ENCODE data around the gene MUC6. TPM values are rescaled to one million over a fixed set of nuclear protein-coding genes. Genes with fewer than 3 reads are reported as not detected.

The MUC6 gene
- total and polyA plus RNA-seq, 10 of the 15 experiments (the other 5 are each of a cell fraction or from before 2014, with no cell fraction given) = 0.03 TPM; not detected in 8

- in situ Hi-C loops (cut with MboI) (no loop called here), intact Hi-C loops (cut with micrococcal nuclease; ENCODE audit: unreplicated experiment) (no loop called here)
- DNase-seq (ENCODE audit: low read depth, low spot score) (no peak), FAIRE-seq (no peak), ATAC-seq (no peak)
- Histone ChIP-seq H3K4me3 (no peak overlapping the region), H3K79me2 (ENCODE audit: control insufficient read depth, insufficient read depth, low read length) (no peaks in the 10 kb centered on the region), H3K4me2 (ENCODE audit: control insufficient read depth, insufficient read depth) (no peak overlapping the region), H3K36me3 (ENCODE audit: control insufficient read depth in 2 of 2, insufficient read depth in 2 of 2, low read length in 1 of 2) (no peaks in the 10 kb centered on the region), H3K27me3 (replicated peaks in 1 of 2; ENCODE audit: control insufficient read depth in 2 of 2, insufficient read depth in 2 of 2, low read length in 1 of 2) (no peaks in the 10 kb centered on the region), H3K27ac (ENCODE audit: control insufficient read depth, insufficient read depth) (no peak overlapping the region), H3K9ac (ENCODE audit: control insufficient read depth, insufficient read depth, low read length) (no peak overlapping the region), H2AFZ (ENCODE audit: control insufficient read depth, low read depth, low read length) (no peak overlapping the region), H4K20me1 (ENCODE audit: control insufficient read depth, insufficient read depth) (no peaks in the 10 kb centered on the region), H3K4me1 (ENCODE audit: control insufficient read depth, insufficient read depth, low read length) (no peaks in the 10 kb centered on the region), H3K9me3 (replicated peaks; ENCODE audit: control insufficient read depth, insufficient read depth, low read length) (no peaks in the 10 kb centered on the region)
- WGBS (ENCODE audit: insufficient coverage, insufficient replicate concordance, low lambda C conversion rate, missing lambda C conversion rate) = 64% methylated on average over 14 of the region's 14 CpGs
- BruUV-seq (replicated peaks) = no TSS peak
- ChIA-PET SMC1A (ENCODE audit: uncharacterized antibody, unreplicated experiment) (no interaction called here), RAD21 (ENCODE audit: unreplicated experiment) (no interaction called here), CTCF (interaction anchor here (0.7 kb wide), 1 partner anchor 250 kb away, joined by 3 read pairs; no protein-coding TSS in a partner anchor), POLR2A (no interaction called here)
- no peak for TF ChIP-seq BACH1 (IDR thresholded peaks at IDR 0.05; ENCODE audit: borderline replicate concordance)
These were observed 10.4 kb downstream of the MUC6 start for GRCh38 chr11:1026163-1026450.

GRCh38 chr11:1025410-1026162 is 10.9 kb downstream of the MUC6 start:
- POLR2A ChIA-PET = no interaction called here
- SMC1A ChIA-PET (ENCODE audit: uncharacterized antibody, unreplicated experiment) = no interaction called here

More at GRCh38 chr11:1025410-1026162, 10.9 kb downstream of the MUC6 start:
- in situ Hi-C loops (cut with MboI) = no loop called here
- H3K27me3 ChIP-seq (replicated peaks in 1 of 2; ENCODE audit: control insufficient read depth in 2 of 2, insufficient read depth in 2 of 2, low read length in 1 of 2) = no peaks in the 10 kb centered on the region
- DNase-seq (ENCODE audit: low read depth, low spot score) (no peak), FAIRE-seq (no peak), ATAC-seq (no peak)
- H3K9ac ChIP-seq (ENCODE audit: control insufficient read depth, insufficient read depth, low read length) = no peak overlapping the region
- intact Hi-C loops (cut with micrococcal nuclease; ENCODE audit: unreplicated experiment) = no loop called here
- H3K4me1 ChIP-seq (ENCODE audit: control insufficient read depth, insufficient read depth, low read length) = no peaks in the 10 kb centered on the region
- H3K79me2 ChIP-seq (ENCODE audit: control insufficient read depth, insufficient read depth, low read length) = no peaks in the 10 kb centered on the region
- no peak overlapping the region for H3K4me3 ChIP-seq
- ChIA-PET CTCF (interaction anchor here (0.7 kb wide), 1 partner anchor 250 kb away, joined by 3 read pairs; no protein-coding TSS in a partner anchor), RAD21 (ENCODE audit: unreplicated experiment) (no interaction called here)
- H3K36me3 ChIP-seq (ENCODE audit: control insufficient read depth in 2 of 2, insufficient read depth in 2 of 2, low read length in 1 of 2) = no peaks in the 10 kb centered on the region
- no peaks in the 10 kb centered on the region for H4K20me1 ChIP-seq (ENCODE audit: control insufficient read depth, insufficient read depth)
- no TSS peak for BruUV-seq (replicated peaks)
- H2AFZ ChIP-seq (ENCODE audit: control insufficient read depth, low read depth, low read length) = no peak overlapping the region
- H3K4me2 ChIP-seq (ENCODE audit: control insufficient read depth, insufficient read depth) = no peak overlapping the region
- no peak for TF ChIP-seq RAD51 (IDR thresholded peaks at IDR 0.05)
- TF ChIP-seq CBFB (IDR thresholded peaks at IDR 0.05; ENCODE audit: low read depth) = no peak
- no peak for TF ChIP-seq NFYA (IDR thresholded peaks at IDR 0.05; ENCODE audit: borderline replicate concordance, low read depth, low read length)
- no peaks in the 10 kb centered on the region for H3K9me3 ChIP-seq (replicated peaks; ENCODE audit: control insufficient read depth, insufficient read depth, low read length)
- 63% methylated on average over 31 of the region's 35 CpGs for WGBS (ENCODE audit: insufficient coverage, insufficient replicate concordance, low lambda C conversion rate, missing lambda C conversion rate)
- no peak overlapping the region for H3K27ac ChIP-seq (ENCODE audit: control insufficient read depth, insufficient read depth)
